B cell (primary cell): Measurements from ENCODE around the gene PHKG2. TPM values are rescaled to one million over a fixed set of nuclear protein-coding genes. Genes with fewer than 3 reads are reported as not detected.

ENCODE experiments used
- ATAC-seq: fragments of 200-7000 bp; cut with Tn5 transposase; one replicate; pipeline ENCODE4 v1.10.0; 2021; ENCODE audit warnings: low read depth, mild to moderate bottlenecking, moderate number of reproducible peaks, moderate library complexity
- CTCF ChIA-PET: fragments of 350-600 bp; sonication (Branson Sonifier 250); formaldehyde crosslinking; loops from one replicate; lab custom pipeline; 2021; ENCODE audit warnings: antibody characterized with exemption, inconsistent platforms; lab: Charles Lee
- POLR2A ChIA-PET: fragments of 350-600 bp; sonication (Branson Sonifier 250); formaldehyde crosslinking; loops from one replicate; lab custom pipeline; 2021; ENCODE audit warnings: antibody characterized with exemption; lab: Charles Lee
- DNase-seq: peaks from one replicate; pipeline ENCODE4 v3.0.0; 2013
- H2AFZ ChIP-seq: 2 replicates; pipeline ENCODE4 v1.6.1; 2012; ENCODE audit warnings: mild to moderate bottlenecking, low read depth, low read length; ENCODE audit not compliant: insufficient read depth, poor library complexity, severe bottlenecking
- H3K27ac ChIP-seq, 2 donors: 1 replicate in 1 of 2; 2 replicates in 1 of 2; pipeline ENCODE4 v1.5.1; 2012 to 2013; ENCODE audit warnings: low read length in 2 of 2, mild to moderate bottlenecking in 2 of 2, moderate library complexity in 1 of 2
- H3K27me3 ChIP-seq, 4 experiments: fragments of 200-600 bp in 1 of 4; sonication (generic) in 1 of 4; replicated peaks in 1 of 4; 1 replicate in 2 of 4; 2 replicates in 2 of 4; pipeline versions ENCODE4 v1.6.1 to v1.7.0; 2013 to 2016; ENCODE audit warnings: low read length in 3 of 4, mild to moderate bottlenecking in 2 of 4, mixed read lengths in 1 of 4, moderate library complexity in 1 of 4; ENCODE audit not compliant: insufficient read depth in 4 of 4, control insufficient read depth in 3 of 4; ENCODE audit errors: control extremely low read depth in 1 of 4
- H3K36me3 ChIP-seq, 2 experiments: replicated peaks in 1 of 2; 1 replicate in 1 of 2; 2 replicates in 1 of 2; pipeline versions ENCODE4 v1.6.1 to v1.7.1; 2013; ENCODE audit warnings: low read length in 1 of 2; ENCODE audit not compliant: insufficient read depth in 2 of 2, control insufficient read depth in 1 of 2; ENCODE audit errors: control extremely low read depth in 1 of 2, extremely low read depth in 1 of 2
- H3K4me1 ChIP-seq, 2 donors: fragments of 200-600 bp in 1 of 2; sonication (generic) in 1 of 2; 1 replicate in 1 of 2; 2 replicates in 1 of 2; pipeline versions ENCODE4 v1.5.1 to v1.6.1; 2013 to 2017; ENCODE audit warnings: low read length in 2 of 2; ENCODE audit not compliant: control insufficient read depth in 2 of 2, insufficient read depth in 2 of 2
- H3K4me2 ChIP-seq: replicated peaks from 2 replicates; pipeline ENCODE3; 2012; ENCODE audit warnings: mild to moderate bottlenecking, low read depth, low read length; ENCODE audit not compliant: poor library complexity, severe bottlenecking
- H3K4me3 ChIP-seq, 5 experiments: fragments of 200-600 bp in 1 of 5; sonication (generic) in 1 of 5; 1 replicate in 3 of 5; 2 replicates in 2 of 5; pipeline versions ENCODE4 v1.5.1 to v1.7.0; 2011 to 2016; ENCODE audit warnings: low read length in 4 of 5, mild to moderate bottlenecking in 4 of 5, low read depth in 2 of 5, control low read depth in 1 of 5, moderate library complexity in 1 of 5; ENCODE audit not compliant: insufficient read depth in 1 of 5; ENCODE audit errors: control extremely low read depth in 1 of 5, extremely low read depth in 1 of 5
- H3K79me2 ChIP-seq: fragments of 200-600 bp; sonication (generic); one replicate; pipeline ENCODE4 v1.6.0; 2016; ENCODE audit warnings: low read length; ENCODE audit not compliant: control insufficient read depth, insufficient read depth
- H3K9ac ChIP-seq: fragments of 200-600 bp; sonication (generic); 2 replicates; pipeline ENCODE4 v1.6.1; 2017; ENCODE audit warnings: mild to moderate bottlenecking, low read length, moderate library complexity
- H3K9me3 ChIP-seq, 3 donors: one replicate each; pipeline versions ENCODE4 v1.6.1 to v1.7.1; 2013; ENCODE audit warnings: low read length in 2 of 3; ENCODE audit not compliant: control insufficient read depth in 2 of 3, insufficient read depth in 1 of 3; ENCODE audit errors: control extremely low read depth in 1 of 3
- H4K20me1 ChIP-seq: 2 replicates; pipeline ENCODE4 v1.6.0; 2012; ENCODE audit warnings: mild to moderate bottlenecking, low read length; ENCODE audit not compliant: insufficient read depth, control insufficient read depth, poor library complexity, severe bottlenecking
- H3K27ac Mint-ChIP-seq: one replicate; pipeline ENCODE4 v1.8.0; 2021; ENCODE audit warnings: mixed read lengths
- H3K27me3 Mint-ChIP-seq: one replicate; pipeline ENCODE4 v1.8.0; 2021; ENCODE audit warnings: mixed read lengths
- H3K4me1 Mint-ChIP-seq: one replicate; pipeline ENCODE4 v1.8.0; 2021; ENCODE audit warnings: mixed read lengths
- H3K4me3 Mint-ChIP-seq: one replicate; pipeline ENCODE4 v1.8.0; 2021; ENCODE audit warnings: mixed read lengths
- H3K9me3 Mint-ChIP-seq: one replicate; pipeline ENCODE4 v1.8.0; 2022; ENCODE audit warnings: mixed read lengths; ENCODE audit not compliant: insufficient read depth
- CTCF ChIP-seq: fragments of 200-600 bp; IDR thresholded peaks from one replicate; pipeline ENCODE4 v1.8.0; 2022; ENCODE audit warnings: antibody characterized with exemption, mild to moderate bottlenecking
- EZH2 ChIP-seq: IDR thresholded peaks from 2 replicates; pipeline ENCODE4 v1.6.1; 2012; ENCODE audit warnings: borderline replicate concordance, low read depth, mild to moderate bottlenecking, moderate library complexity, low read length; ENCODE audit not compliant: insufficient read depth, poor library complexity, severe bottlenecking
- WGBS: methylation state at CpG from one replicate; pipeline ENCODE4 v1.1.5; 2013; ENCODE audit warnings: missing lambda C conversion rate; ENCODE audit not compliant: insufficient coverage; 5-methylcytosine and 5-hydroxymethylcytosine counted together
- intact Hi-C: fragments of 100-400 bp; cut with micrococcal nuclease; formaldehyde crosslinking; loops from one replicate; pipeline ENCODE4 v1.10.0; 2022
- polyA plus RNA-seq: library from polyadenylated mRNA; depleted of rRNA; stranded (reverse); fragments of >200 nt; gene quantifications from 2 replicates; pipeline ENCODE4 v1.2.3, GENCODE V29; 2012
- total RNA-seq, 2 donors: library from RNA; stranded (reverse); fragments of 120-200 nt in 1 of 2; gene quantifications; 1 replicate in 1 of 2; 2 replicates in 1 of 2; pipeline versions ENCODE4 v1.2.3 to v1.2.4, GENCODE V29; 2013 to 2022

Gene PHKG2
- total and polyA plus RNA-seq, 2 donors (not counting 1 experiment from before 2014, with no cell fraction given), result 55.7 to 80.8 TPM

GRCh38 chr16:30699615-30700099, 48.6 kb upstream of the PHKG2 start:
- ATAC-seq (no peak), DNase-seq (no peak)
- H3K9me3 Mint-ChIP-seq, result no peaks in the 10 kb centered on the region
- peak overlapping the region; percentile 95 for H3K4me3 Mint-ChIP-seq
- H3K79me2 ChIP-seq, result peaks cover 52% of the 10 kb centered on the region
- WGBS, result 69% methylated on average over 6 of the region's 8 CpGs
- peak overlapping the region; percentile 92 for H3K4me2 ChIP-seq
- no peak for TF ChIP-seq CTCF
- H3K27ac ChIP-seq, result peak overlapping the region; percentile 73 to 100
- no peaks in the 10 kb centered on the region for H3K9me3 ChIP-seq
- peaks cover 39% of the 10 kb centered on the region for H4K20me1 ChIP-seq
- H3K4me1 ChIP-seq, result peaks cover 15 to 18% of the 10 kb centered on the region in 2 donors
- no peaks in the 10 kb centered on the region for H3K27me3 Mint-ChIP-seq
- ChIA-PET CTCF (interaction anchor here (0.6 to 0.7 kb wide), 2 partner anchors 68 to 174 kb away, joined by 3 read pairs; no protein-coding TSS in a partner anchor), POLR2A (interaction anchor here (0.6 to 1.2 kb wide), 2 partner anchors 24 to 48 kb away, joined by 4 to 5 read pairs; partner anchors contain the start of gene PHKG2)
- peaks cover 24% of the 10 kb centered on the region for H3K4me1 Mint-ChIP-seq
- H3K4me3 ChIP-seq, result peak overlapping the region in 4 of 5 experiments; percentile 95 to 100 (median 97)
- intact Hi-C loops, result loop anchor here (2.0 to 10.0 kb wide), 6 partner anchors 17 to 727 kb away; partner anchors contain the start of genes ALDOA, DCTPP1, TAOK2 and ZNF768
- peak overlapping the region; percentile 96 for H3K27ac Mint-ChIP-seq
- peak overlapping the region; percentile 86 for H2AFZ ChIP-seq
- H3K27me3 ChIP-seq, result no peaks in the 10 kb centered on the region
- H3K36me3 ChIP-seq, result peaks cover 10 to 41% of the 10 kb centered on the region in 2 experiments
- peak overlapping the region; percentile 100 for H3K9ac ChIP-seq

GRCh38 chr16:30700491-30700890, 47.7 kb upstream of the PHKG2 start:
- Histone ChIP-seq H3K27me3 (no peaks in the 10 kb centered on the region), H3K4me1 (peaks cover 15 to 18% of the 10 kb centered on the region in 2 donors), H2AFZ (no peak overlapping the region), H3K27ac (no peak overlapping the region), H3K36me3 (peaks cover 11 to 49% of the 10 kb centered on the region in 2 experiments), H4K20me1 (peaks cover 44% of the 10 kb centered on the region), H3K9me3 (no peaks in the 10 kb centered on the region), H3K9ac (no peak overlapping the region), H3K79me2 (peaks cover 54% of the 10 kb centered on the region), H3K4me2 (no peak overlapping the region), H3K4me3 (no peak overlapping the region)
- Mint-ChIP-seq H3K4me1 (peaks cover 24% of the 10 kb centered on the region), H3K27me3 (no peaks in the 10 kb centered on the region), H3K27ac (no peak overlapping the region), H3K4me3 (peak overlapping the region; percentile 95), H3K9me3 (no peaks in the 10 kb centered on the region)
- TF ChIP-seq EZH2 (no peak), CTCF (no peak)
- CTCF ChIA-PET, result no interaction called here
- intact Hi-C loops, result no loop called here
- DNase-seq (no peak), ATAC-seq (no peak)
- POLR2A ChIA-PET, result no interaction called here
- WGBS, result 97% methylated on average over 9 of the region's 9 CpGs
